ENCODE data around the gene SYNCRIP.
"Not testable (repeated sequence)": the region's sequence is repeated elsewhere in the genome, so short reads cannot be mapped to it uniquely, and the experiment has no call there.

SYNCRIP gene

GRCh38 chr6:85669735-85670194 is 27.1 kb upstream of the SYNCRIP start:
- DNase-seq (ENCODE audit: low read depth) = no peak

GRCh38 chr6:85662251-85662650 is 19.6 kb upstream of the SYNCRIP start:
- DNase-seq (ENCODE audit: low read depth) = no peak

GRCh38 chr6:85660181-85660611 is 17.5 kb upstream of the SYNCRIP start:
- no peak for DNase-seq (ENCODE audit: low read depth)

GRCh38 chr6:85650606-85651005 is 7.9 kb upstream of the SYNCRIP start:
- DNase-seq (ENCODE audit: low read depth) = no peak

GRCh38 chr6:85644279-85644762 is 1.6 kb upstream of the SYNCRIP start:
- DNase-seq (ENCODE audit: low read depth) = no peak

GRCh38 chr6:85643537-85644278 is 1.0 kb upstream of the SYNCRIP start:
- DNase-seq (ENCODE audit: low read depth) = peak; percentile 79

- peak; percentile 29 for DNase-seq (ENCODE audit: low read depth)
Observed at GRCh38 chr6:85641897-85642773, 551 bp downstream of the SYNCRIP start.

GRCh38 chr6:85641522-85641896 is 1.2 kb downstream of the SYNCRIP start:
- no peak for DNase-seq (ENCODE audit: low read depth)

GRCh38 chr6:85640821-85641220 is 1.9 kb downstream of the SYNCRIP start:
- DNase-seq (ENCODE audit: low read depth) = no peak

- no peak for DNase-seq (ENCODE audit: low read depth)
Observed at GRCh38 chr6:85637579-85637978, 5.1 kb downstream of the SYNCRIP start.

GRCh38 chr6:85632164-85632942 is 10.3 kb downstream of the SYNCRIP start:
- DNase-seq (ENCODE audit: low read depth) = no peak

- not testable (repeated sequence) for DNase-seq (ENCODE audit: low read depth)
Observed at GRCh38 chr6:85631117-85631516, 11.6 kb downstream of the SYNCRIP start.

- DNase-seq (ENCODE audit: low read depth) = no peak
Observed at GRCh38 chr6:85628353-85628752, 14.3 kb downstream of the SYNCRIP start.

GRCh38 chr6:85620308-85620707 is 22.4 kb downstream of the SYNCRIP start:
- DNase-seq (ENCODE audit: low read depth) = no peak

- no peak for DNase-seq (ENCODE audit: low read depth)
Observed at GRCh38 chr6:85614780-85615179, 27.9 kb downstream of the SYNCRIP start.

- no peak for DNase-seq (ENCODE audit: low read depth)
Observed at GRCh38 chr6:85612690-85613474, 29.8 kb downstream of the SYNCRIP start.

- no peak for DNase-seq (ENCODE audit: low read depth)
Observed at GRCh38 chr6:85610182-85610895, 32.3 kb downstream of the SYNCRIP start.

GRCh38 chr6:85602100-85602499 is 40.6 kb downstream of the SYNCRIP start:
- no peak for DNase-seq (ENCODE audit: low read depth)

- DNase-seq (ENCODE audit: low read depth) = no peak
Observed at GRCh38 chr6:85600713-85601313, 41.9 kb downstream of the SYNCRIP start.

Data from activated T-cell treated with anti-CD3 and anti-CD28 coated beads for 48 hours (primary cell).